Superior temporal gyrus (tissue), 1 donor: Measurements from ENCODE around the gene TCF7L1.
A peak's percentile ranks its signal among the peaks of the same experiment; 100 is the strongest.
"Not testable (repeated sequence)": the region's sequence is repeated elsewhere in the genome, so short reads cannot be mapped to it uniquely, and the experiment has no call there.

Source experiments
- DNase-seq: peaks from one replicate; pipeline ENCODE4 v3.0.0-alpha.2; 2016; ENCODE audit errors: extremely low spot score

TCF7L1 gene

DNA sequence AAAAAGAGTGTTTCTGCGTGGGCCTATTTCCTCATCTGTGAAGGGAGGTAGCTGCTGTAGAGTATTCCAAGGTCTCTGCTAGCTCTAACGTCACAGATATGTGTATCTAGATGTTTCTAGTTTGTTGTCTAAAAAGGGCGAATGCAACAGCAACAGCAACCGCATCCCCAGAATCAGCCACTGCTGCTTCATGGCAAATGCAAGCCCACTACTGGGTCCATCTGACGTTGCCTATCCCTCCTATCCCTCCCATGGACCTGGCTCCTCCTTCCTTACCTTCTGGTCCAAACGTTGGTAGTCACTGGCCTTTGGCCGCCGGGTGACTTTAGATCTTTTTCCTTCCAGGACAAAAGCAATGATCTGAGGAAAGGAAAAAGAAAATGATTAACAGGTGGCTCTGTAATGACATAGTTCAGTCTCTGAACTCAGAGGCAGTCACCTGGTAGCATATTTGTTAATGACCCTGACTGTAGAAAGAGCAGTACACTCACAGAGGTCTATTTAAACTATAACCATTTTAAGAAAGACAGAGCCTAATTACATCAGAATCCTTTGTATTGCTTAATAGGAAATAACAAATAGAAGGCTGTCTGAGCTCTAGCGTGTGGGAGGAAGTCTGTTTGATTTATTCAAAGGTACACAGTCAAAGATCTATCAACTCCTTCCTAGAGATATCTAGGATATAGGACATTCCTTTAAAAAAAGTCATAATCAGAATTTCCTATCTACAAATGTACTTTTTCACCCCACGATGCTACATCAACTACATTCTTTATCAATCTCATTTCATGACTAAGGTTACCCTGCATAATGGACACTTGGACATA lies 191.7 kb downstream of the TCF7L1 start:
- no peak for DNase-seq

DNA sequence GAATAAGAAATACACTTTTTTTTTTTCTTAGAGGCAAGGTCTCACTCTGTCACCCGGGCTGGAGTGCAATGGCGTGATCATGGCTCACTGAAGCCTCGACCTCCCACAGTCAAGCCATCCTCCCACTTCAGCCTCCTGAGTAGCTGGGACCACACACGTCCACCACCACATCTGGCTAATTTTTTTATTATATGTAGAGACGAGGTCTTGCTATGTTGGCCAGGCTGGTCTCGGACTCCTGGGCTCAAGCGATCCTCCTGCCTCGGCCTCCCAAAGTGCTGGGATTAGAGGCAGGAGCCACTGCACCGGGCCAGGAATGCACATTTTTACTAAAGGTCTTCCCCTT lies 192.2 kb downstream of the TCF7L1 start:
- no peak for DNase-seq

DNA sequence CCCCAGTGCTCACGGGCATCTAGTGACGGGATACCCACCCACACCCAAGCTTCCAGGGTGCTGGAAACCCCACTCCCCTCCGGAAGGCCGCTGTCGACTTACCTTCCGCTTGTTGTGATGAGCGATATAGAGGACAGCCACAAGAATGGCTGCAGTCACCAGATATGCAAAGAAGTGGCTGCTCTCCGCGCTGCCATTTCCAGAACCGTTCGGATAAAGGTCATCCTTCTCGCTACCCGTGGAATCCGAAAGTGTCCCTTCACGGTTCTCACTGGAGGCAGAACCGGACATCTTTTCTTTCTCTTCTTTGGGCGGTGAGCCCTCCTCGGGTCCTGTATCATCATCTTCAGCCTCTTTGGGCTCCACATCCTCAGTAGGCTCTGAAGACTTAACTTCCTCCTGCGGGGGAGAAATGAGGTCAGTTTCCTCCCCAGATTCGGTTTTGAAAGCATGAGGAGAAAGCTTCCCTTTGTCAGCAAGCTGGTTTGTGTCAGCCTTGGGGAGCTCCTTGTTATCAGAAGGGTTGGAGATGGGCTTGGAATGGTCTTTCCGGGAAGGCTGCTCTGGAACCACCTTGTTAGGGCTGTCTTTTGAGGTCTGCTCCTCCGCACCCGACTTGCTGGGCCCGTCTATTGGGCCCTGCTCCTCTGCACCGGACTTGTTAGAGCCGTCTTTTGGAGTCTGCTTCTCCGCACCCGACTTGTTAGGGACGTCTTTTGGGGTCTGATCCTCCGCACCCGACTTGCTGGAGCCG lies 193.4 kb downstream of the TCF7L1 start:
- DNase-seq, result no peak

DNA sequence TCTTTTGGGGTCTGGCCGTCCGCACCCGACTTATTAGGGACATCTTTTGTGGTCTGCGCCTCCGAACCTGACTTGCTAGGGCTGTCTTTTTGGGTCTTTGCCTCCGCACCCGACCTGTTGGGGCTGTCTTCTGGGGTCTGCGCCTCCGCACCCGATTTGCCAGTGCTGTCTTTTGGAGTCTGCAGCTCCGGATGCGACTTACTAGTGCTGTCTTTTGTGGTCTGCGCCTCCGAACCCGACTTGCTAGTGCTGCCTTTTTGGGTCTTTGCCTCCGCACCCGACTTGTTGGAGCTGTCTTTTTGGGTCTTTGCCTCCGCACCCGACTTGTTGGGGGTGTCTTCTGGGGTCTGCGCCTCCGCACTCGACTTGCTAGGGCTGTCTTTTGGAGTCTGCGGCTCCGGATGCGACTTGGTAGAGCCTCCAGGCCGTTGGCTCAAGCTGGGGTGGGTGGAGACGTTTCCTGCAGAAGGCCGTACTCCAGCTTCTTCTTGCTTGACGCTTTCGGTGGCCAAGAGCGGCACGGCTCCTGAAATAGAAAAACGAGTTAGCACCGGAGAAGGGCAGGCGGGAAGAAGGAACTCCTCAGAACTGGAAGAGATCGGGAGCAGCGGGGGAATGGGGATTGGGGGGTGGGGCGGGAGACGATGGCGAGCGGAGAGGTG lies 194.1 kb downstream of the TCF7L1 start:
- no peak for DNase-seq

DNA sequence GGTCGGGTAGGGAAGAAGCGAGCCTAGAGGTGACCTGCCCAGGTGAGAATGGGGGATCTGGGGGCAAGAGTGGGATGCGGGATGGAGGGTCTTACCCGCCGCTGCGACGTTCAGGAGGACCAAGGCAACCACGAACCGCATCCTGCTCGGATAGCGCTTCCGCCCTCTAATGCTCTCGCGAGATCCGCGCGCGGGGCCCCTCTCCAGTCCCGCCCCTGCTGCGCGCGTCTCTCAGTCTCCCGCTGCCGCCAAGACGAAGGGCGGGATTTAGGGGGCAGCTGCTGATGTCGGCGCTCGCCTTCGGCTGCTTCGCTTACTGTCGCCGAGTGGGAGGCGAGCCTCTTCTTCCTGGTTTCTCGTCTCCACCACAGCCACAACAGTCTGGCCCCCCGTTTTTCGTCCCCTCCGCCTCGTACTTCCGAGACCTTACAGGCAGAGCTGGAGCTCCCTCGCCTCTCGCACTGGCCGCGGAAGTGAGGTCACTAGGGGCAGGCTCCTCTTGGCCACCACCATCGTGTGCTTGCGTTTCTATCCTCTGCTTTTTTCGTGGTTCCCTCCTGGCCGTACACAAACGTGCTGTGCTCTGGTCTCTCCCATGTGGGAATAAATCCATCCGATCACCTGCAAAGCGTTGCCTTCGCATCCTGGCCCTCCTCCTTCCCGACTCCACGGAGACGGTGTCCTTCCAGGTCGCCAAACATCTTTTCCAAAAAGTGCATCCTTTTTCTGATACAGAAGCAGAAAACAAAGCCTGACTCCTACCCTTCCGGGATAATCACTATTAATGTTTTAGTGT lies 194.8 kb downstream of the TCF7L1 start, which contains the start of gene TGOLN2:
Gene TGOLN2, minus strand, starts transcription at position 168 of the 796 bp plus-strand sequence. Its CDS starts 27 bp downstream, at position 141.
- DNase-seq, result peak; percentile 94

DNA sequence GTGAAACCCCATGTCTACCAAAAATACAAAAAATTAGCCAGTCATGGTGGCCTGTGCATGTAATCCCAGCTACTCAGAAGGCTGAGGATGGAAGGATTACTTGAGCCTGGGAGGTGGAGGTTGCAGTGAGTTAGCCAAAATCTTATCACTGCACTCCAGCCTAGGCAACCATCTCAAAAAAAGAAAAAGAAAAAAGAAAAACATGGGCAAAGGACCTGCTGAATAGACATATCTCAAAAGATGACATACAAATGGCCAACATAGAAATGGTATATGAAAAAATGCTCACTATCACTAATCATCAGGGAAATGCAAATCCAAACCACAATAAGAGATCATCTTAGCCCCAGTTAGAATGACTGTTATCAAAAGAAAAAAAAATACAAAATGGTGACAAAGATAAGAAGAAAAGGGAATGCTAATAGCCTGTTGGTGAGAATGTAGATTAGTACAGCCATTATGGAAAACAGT lies 196.0 kb downstream of the TCF7L1 start:
- no peak for DNase-seq

DNA sequence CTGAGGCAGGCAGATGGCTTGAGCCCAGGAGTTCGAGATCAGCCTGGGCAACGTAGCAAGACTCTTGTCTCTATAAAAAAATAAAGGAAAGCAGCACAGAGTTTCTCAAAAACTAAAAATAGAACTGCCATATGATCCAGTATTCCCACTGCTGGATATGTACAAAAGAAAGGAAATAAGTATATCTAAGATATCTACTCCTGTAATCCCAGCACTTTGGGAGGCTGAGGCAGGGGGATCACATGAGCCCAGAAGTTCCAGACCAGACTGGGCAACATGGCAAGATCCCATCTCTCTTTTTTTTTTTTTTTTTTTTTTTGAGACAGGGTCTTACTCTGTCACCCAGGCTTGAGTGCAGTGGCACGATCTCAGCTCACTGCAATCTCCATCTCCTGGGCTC lies 196.5 kb downstream of the TCF7L1 start:
- DNase-seq, result not testable (repeated sequence)

DNA sequence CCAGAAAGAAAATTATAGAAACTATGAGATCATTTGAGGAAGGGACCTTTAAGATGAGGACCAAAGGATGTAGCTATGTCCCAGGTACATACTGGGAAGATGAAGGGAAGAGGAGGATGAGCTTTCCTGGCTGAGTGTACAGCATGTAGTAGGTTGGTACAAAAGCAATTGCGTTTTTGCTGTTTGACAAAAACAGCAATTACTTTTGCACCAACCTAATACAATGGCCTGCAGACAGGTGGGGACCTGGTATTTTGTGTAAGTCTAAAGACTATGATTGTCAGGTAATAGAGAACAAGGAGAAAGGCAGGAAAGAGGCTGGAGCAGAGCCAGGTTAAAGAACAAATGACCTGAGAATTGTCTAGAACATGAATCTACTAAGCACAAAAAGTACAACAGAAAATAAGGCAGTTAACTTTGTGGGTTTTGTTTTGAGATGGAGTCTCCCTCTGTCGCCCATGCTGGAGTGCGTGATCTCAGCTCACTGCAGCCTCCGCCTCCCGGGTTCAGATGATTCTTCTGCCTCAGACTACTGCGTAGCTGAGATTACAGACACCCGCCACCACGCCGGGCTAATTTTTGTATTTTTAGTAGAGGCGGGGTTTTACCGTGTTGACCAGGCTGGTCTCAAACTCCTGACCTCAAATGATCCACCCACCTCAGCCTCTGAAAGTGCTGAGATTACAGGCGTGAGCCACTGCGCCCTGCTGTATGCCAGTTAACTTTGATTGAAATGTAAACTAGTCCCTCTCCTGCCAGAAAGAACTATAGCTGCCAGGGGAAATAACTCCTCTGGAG lies 197.8 kb downstream of the TCF7L1 start:
- DNase-seq, result no peak

DNA sequence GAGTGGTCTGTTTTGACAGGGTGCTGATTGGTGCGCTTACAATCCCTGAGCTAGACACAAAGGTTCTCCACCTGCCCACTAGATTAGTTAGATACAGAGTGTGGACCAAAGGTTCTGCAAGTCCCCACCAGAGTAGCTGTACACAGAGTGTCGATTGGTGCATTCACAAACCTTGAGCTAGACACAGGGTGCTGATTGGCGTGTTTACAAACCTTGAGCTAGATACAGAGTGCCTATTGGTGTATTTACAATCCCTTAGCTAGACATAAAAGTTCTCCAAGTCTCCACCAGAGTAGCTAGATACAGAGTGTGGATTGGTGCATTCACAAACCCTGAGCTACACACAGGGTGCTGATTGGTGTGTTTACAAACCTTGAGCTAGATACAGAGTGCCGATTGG lies 200.7 kb downstream of the TCF7L1 start:
- DNase-seq, result not testable (repeated sequence)

DNA sequence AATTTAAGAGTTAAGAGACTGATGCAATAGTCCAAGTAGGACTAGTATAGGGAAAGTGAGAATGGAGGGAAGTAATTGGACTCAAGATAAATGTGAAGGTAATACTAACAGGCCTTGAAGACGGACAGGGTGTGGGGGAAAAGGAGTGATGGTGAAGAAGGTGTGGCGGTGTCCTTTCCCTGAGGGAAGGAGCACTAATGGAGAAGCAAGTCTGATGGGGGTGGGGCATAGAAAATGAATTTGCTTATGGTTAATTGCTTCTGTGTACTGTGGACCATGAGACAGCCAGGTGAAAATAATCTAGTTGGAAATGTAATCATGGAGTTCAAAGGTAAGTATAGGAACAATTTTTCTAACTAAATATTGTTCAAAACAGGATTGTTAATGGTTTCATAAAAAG lies 201.7 kb downstream of the TCF7L1 start:
- no peak for DNase-seq

DNA sequence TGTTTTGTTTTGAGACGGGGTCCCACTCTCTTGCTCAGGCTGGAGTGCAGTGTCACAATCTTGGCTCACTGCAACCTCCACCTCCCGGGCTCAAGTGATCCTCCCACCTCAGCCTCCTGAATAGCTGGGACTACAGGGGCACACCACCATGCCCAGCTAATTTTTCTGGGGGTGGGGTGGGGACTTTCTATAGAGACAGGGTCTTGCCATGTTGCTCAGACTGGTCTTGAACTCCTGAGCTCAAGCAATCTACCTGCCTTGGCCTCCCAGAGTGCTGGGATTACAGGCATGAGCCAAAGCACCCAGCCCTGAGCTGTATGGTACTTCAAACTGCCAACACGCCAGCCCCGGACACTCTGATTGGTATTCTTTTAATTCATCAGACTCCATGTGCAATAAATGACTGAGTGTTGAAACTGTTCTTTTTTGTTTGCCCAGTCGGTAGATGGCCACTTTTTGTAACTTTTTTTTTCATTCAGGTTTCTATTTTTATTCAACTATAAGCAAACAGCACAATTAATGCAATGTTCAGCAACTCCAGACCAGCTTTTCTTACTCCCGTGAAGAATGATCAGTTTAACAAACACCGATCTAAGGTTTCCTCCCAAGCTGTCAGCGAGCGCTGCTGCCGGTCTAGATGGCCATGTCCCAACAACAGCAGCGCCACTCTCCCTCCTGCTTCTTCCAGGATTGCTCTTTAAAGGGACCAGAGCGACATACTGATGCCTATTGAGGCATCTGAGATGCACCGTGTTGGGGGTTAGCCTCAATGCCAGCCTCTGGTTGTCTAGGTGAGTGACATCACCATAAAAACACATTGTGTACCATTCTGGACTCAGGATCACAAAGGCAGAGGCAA lies 207.1 kb downstream of the TCF7L1 start:
- DNase-seq, result no peak

DNA sequence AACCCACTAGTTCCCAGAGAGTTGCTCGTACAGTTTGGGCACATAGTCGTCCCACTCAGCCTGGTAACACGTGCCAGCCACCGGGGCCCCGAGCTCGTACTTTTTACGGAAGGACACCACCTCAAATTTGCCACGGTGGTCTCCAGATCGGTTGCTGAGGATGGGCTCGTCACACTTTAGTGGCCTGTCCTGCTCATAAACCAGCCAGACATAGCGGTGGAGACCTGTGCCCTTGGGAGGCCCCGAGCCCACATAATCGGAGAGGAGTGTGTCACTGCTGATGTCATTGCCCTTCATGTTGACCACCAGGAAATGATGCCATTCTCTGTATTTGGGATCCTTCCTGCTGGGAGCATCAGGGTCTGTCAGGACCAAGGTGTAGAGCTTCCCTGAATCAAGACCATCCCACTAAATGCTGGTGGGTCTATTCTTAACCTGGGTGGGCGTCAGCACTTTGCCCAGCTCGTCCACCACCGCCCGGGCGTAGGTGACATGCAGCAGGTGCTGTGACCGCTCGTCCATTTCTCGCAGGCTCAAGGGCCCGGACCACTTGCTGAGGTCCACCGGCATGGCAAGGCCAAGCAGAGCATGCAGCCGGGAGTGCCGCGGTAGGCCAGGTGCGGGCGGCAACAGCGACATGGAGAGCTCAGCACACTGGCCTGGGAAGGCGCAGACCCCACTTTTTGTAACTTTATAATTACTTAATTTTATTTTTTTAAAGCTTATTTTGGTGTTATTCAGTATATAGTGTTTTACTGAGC lies 208.3 kb downstream of the TCF7L1 start:
- DNase-seq, result no peak

DNA sequence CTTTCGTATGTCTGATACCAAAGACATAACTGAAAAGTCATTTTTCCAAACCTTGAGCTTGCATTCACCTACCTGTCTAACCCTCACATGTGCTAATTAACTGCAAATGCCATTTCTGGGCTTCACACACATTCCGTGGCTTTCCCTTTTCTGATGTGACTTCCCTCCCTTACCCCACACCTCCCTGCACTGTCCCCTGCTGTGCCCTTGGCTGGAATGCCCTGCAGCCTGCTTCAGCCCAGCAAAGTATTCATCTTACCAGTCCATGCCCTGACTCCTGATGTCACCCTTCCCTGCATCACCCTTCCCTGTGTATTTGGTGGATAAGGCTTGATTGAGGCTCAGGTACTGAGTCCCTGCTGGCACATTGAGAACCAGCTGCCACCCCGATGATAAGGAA lies 209.0 kb downstream of the TCF7L1 start:
- no peak for DNase-seq

DNA sequence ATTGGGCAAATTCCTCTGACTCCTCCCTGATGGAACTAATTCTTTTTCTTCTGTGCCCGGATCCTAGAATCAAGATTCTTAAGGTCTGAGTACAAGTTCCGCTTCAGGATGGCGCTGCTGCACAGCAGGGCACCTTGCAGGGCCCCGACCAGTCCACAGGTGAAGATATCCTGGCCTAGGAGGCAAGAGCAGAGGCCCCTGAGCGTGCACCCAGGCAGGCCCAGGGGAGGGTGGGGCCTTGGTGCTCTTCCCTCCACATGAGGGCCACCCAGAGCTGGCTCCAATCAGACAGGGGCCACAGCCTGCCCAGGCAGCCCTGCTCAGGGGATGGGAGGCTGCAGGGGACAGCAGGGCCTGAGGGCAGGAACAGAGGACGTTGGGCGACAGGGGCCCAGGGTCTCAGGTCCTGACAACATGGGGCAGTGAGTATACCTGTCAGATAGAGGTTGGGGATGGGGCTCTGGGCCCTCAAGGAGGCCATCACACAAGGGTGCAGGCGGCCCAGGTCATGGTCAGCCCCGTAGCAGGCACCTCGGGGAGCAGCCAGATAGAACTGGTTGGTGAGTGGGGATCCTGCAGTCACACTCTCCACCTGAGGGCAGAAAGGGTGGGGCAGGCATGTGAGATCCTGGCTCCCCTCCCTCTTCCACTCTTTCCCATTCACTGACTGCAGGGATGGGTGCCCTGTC lies 210.2 kb downstream of the TCF7L1 start:
- DNase-seq, result not testable (repeated sequence)

DNA sequence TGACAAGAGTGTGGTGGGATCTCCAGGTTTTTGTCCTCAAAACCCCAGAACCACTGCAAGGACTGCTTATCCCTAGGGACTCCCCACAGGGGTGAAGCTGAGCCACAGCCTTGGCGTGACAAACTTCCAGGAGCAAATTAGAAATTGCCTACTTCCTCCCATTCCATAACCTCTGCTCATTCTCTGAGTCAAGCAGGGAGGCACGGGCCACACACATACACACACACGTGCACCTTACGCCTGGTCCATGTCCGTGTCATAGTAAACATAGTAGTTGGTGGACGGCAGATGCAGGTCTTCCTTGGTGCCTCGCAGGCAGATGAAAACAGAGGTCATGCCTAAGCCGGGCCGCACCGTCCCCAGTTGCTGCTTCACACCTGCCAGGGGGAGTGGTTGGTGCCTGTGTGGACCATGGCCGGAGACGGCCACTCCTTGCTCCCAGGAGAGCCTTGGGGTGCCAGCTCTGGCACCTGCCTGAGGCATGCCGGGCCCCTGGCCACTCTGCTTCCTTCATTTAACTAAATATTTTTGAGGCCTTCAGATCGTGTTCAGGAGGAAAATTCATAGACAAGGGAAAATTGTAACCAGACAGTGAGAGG lies 211.3 kb downstream of the TCF7L1 start:
- DNase-seq, result no peak

DNA sequence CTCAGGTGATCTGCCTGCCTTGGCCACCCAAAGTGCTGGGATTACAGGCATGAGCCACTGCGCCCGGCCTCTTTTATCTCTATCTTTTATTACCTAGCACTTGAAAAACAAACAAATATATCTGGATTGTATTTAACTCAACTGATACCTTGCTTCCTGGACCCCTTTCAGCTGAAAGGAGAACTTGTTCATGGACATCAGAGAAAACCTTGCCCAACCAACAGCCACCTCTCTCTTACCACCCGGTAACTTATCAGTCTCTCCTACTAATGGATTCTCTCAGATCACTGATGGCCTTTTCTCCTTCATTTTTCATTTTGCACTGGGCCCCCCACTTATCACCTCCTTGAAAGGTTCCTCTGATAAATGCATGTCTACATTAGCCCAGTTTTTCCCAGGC lies 214.4 kb downstream of the TCF7L1 start:
- no peak for DNase-seq

DNA sequence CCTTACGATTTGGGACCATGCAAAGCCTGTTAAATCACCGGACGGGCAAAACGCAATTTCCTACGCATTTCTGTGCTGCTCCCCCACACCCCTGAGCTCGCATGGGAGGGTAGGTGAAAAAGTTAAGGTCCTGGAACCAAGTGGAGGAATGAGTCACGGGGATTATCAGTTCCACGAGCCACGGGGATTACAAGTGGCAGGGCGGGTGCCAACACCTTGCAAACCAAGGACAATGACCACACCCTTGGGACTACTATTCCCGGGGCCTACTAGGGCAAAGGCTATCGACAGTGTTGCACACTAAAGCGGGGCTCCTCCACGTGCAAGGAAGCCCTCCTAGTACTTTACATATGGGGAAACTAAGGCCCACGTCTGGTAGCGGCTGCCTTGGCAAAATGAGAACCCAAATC lies 220.7 kb downstream of the TCF7L1 start:
- DNase-seq, result no peak
